GM10248 (cell line): ENCODE measurements around the gene HCFC2.
"Not testable (repeated sequence)": the region's sequence is repeated elsewhere in the genome, so short reads cannot be mapped to it uniquely, and the experiment has no call there.

Experiments used
- CTCF ChIA-PET: fragments of 300-600 bp; sonication (Branson Sonifier 250); formaldehyde crosslinking; extraction: SDS; loops from one replicate; lab custom pipeline; 2021; ENCODE audit warnings: antibody characterized with exemption; lab: Yijun Ruan, JAX
- POLR2A ChIA-PET: fragments of 350-650 bp; sonication (Branson Sonifier 250); formaldehyde crosslinking; extraction: SDS; loops from one replicate; lab custom pipeline; 2020; ENCODE audit warnings: antibody characterized with exemption; lab: Yijun Ruan, JAX
- DNase-seq: peaks from one replicate; pipeline ENCODE4 v3.0.0; 2012; ENCODE audit errors: extremely low spot score
- CTCF ChIP-seq: IDR thresholded peaks from 2 replicates; pipeline ENCODE4 v1.5.1; 2012; ENCODE audit warnings: mild to moderate bottlenecking, low read depth; ENCODE audit errors: extremely low read depth, missing control alignments, control extremely low read depth

Gene HCFC2

GRCh38 chr12:104026841-104027599 is 37.3 kb upstream of the HCFC2 start:
- ChIA-PET POLR2A (no interaction called here), CTCF (interaction anchor here (0.9 kb wide), 1 partner anchor 396 kb away, joined by 3 read pairs; no protein-coding TSS in a partner anchor)
- TF ChIP-seq CTCF = no peak
- no peak for DNase-seq

GRCh38 chr12:104030596-104030995 is 33.7 kb upstream of the HCFC2 start:
- POLR2A ChIA-PET, DNase-seq: not testable (repeated sequence)
- CTCF ChIA-PET = interaction anchor here (1.1 kb wide), 1 partner anchor 11 kb away, joined by 3 read pairs; no protein-coding TSS in a partner anchor

GRCh38 chr12:104036143-104036542 is 28.2 kb upstream of the HCFC2 start:
- POLR2A ChIA-PET, DNase-seq: not testable (repeated sequence)
- CTCF ChIA-PET = interaction anchor here (1.8 kb wide), 1 partner anchor 73 kb away, joined by 6 read pairs; no protein-coding TSS in a partner anchor

- DNase-seq, POLR2A ChIA-PET, CTCF ChIA-PET: not testable (repeated sequence)
Measured at GRCh38 chr12:104039769-104040168, 24.6 kb upstream of the HCFC2 start.

GRCh38 chr12:104042580-104042979 is 21.8 kb upstream of the HCFC2 start:
- no peak for DNase-seq
- no peak for TF ChIP-seq CTCF
- POLR2A ChIA-PET = no interaction called here
- CTCF ChIA-PET = interaction anchor here (1.0 to 2.2 kb wide), 5 partner anchors 12 to 201 kb away, joined by 3 to 8 read pairs (median 4); no protein-coding TSS in a partner anchor

- POLR2A ChIA-PET = no interaction called here
- TF ChIP-seq CTCF = no peak
- CTCF ChIA-PET = no interaction called here
- no peak for DNase-seq
Measured at GRCh38 chr12:104044158-104044557, 20.2 kb upstream of the HCFC2 start.

GRCh38 chr12:104046306-104046705 is 18.0 kb upstream of the HCFC2 start:
- ChIA-PET CTCF (interaction anchor here (0.7 to 2.1 kb wide), 5 partner anchors 10 to 312 kb away, joined by 3 to 8 read pairs (median 5); no protein-coding TSS in a partner anchor), POLR2A (no interaction called here)
- DNase-seq = no peak
- no peak for TF ChIP-seq CTCF

GRCh38 chr12:104048162-104048561 is 16.2 kb upstream of the HCFC2 start:
- POLR2A ChIA-PET = no interaction called here
- no peak for DNase-seq
- CTCF ChIA-PET = interaction anchor here (2.1 kb wide), 1 partner anchor 10 kb away, joined by 8 read pairs; no protein-coding TSS in a partner anchor
- TF ChIP-seq CTCF = no peak
